HG03520 (cell line): Measurements from ENCODE around the gene FAM13C.
"Not testable (repeated sequence)": the region's sequence is repeated elsewhere in the genome, so short reads cannot be mapped to it uniquely, and the experiment has no call there.

Source experiments
- ATAC-seq: cut with Tn5 transposase; IDR thresholded peaks from one replicate; pipeline ENCODE4 v1.9.1; 2021; ENCODE audit warnings: mild to moderate bottlenecking, moderate library complexity; ENCODE audit not compliant: unreplicated experiment

The FAM13C gene

GRCh38 chr10:59362144-59362958, at the start of gene FAM13C:
Gene FAM13C (minus strand): TSS chr10:59362549. CDS start chr10:59362460, 89 bp downstream.
- no peak for ATAC-seq

GRCh38 chr10:59405235-59405634, 42.9 kb upstream of the FAM13C start:
- no peak for ATAC-seq

GRCh38 chr10:59400214-59400613, 37.9 kb upstream of the FAM13C start:
- ATAC-seq: no peak

- ATAC-seq: not testable (repeated sequence)
Observed at GRCh38 chr10:59399329-59399728, 37.0 kb upstream of the FAM13C start.

GRCh38 chr10:59397961-59398360, 35.6 kb upstream of the FAM13C start:
- ATAC-seq: no peak

GRCh38 chr10:59395984-59396383, 33.6 kb upstream of the FAM13C start:
- no peak for ATAC-seq

GRCh38 chr10:59393349-59393748, 31.0 kb upstream of the FAM13C start:
- ATAC-seq: no peak

GRCh38 chr10:59391060-59391459, 28.7 kb upstream of the FAM13C start:
- ATAC-seq: no peak

GRCh38 chr10:59388671-59388976, 26.3 kb upstream of the FAM13C start:
- ATAC-seq: no peak

- no peak for ATAC-seq
Observed at GRCh38 chr10:59387951-59388670, 25.8 kb upstream of the FAM13C start.

- no peak for ATAC-seq
Observed at GRCh38 chr10:59384761-59385160, 22.4 kb upstream of the FAM13C start.

GRCh38 chr10:59383908-59384307, 21.6 kb upstream of the FAM13C start:
- ATAC-seq: no peak

- ATAC-seq: no peak
Observed at GRCh38 chr10:59383436-59383835, 21.1 kb upstream of the FAM13C start.

- no peak for ATAC-seq
Observed at GRCh38 chr10:59382831-59383295, 20.5 kb upstream of the FAM13C start.

GRCh38 chr10:59381687-59382086, 19.3 kb upstream of the FAM13C start:
- ATAC-seq: no peak

GRCh38 chr10:59376846-59377245, 14.5 kb upstream of the FAM13C start:
- no peak for ATAC-seq

- no peak for ATAC-seq
Observed at GRCh38 chr10:59375990-59376389, 13.6 kb upstream of the FAM13C start.

- no peak for ATAC-seq
Observed at GRCh38 chr10:59374916-59375315, 12.6 kb upstream of the FAM13C start.

GRCh38 chr10:59373071-59373470, 10.7 kb upstream of the FAM13C start:
- no peak for ATAC-seq

- no peak for ATAC-seq
Observed at GRCh38 chr10:59372543-59372942, 10.2 kb upstream of the FAM13C start.

GRCh38 chr10:59366290-59366689, 3.9 kb upstream of the FAM13C start:
- ATAC-seq: no peak

- no peak for ATAC-seq
Observed at GRCh38 chr10:59363446-59363958, 1.2 kb upstream of the FAM13C start.
